ENCODE data around the gene LARP1. TPM values are rescaled to one million over a fixed set of nuclear protein-coding genes. Genes with fewer than 3 reads are reported as not detected.
"Not testable (repeated sequence)": the region's sequence is repeated elsewhere in the genome, so short reads cannot be mapped to it uniquely, and the experiment has no call there.

Gene LARP1
- total RNA-seq, 6 donors from 2014 or later, result 107 to 154 (median 129) TPM

GRCh38 chr5:154831451-154831850, 76.3 kb downstream of the LARP1 start:
- no peak for DNase-seq
- TF ChIP-seq POLR2A (IDR thresholded peaks at IDR 0.05) (no peak), POLR2AphosphoS5 (IDR thresholded peaks at IDR 0.05) (no peak), EP300 (IDR thresholded peaks at IDR 0.05) (no peak)
- TF ChIP-seq, protein P1, sequence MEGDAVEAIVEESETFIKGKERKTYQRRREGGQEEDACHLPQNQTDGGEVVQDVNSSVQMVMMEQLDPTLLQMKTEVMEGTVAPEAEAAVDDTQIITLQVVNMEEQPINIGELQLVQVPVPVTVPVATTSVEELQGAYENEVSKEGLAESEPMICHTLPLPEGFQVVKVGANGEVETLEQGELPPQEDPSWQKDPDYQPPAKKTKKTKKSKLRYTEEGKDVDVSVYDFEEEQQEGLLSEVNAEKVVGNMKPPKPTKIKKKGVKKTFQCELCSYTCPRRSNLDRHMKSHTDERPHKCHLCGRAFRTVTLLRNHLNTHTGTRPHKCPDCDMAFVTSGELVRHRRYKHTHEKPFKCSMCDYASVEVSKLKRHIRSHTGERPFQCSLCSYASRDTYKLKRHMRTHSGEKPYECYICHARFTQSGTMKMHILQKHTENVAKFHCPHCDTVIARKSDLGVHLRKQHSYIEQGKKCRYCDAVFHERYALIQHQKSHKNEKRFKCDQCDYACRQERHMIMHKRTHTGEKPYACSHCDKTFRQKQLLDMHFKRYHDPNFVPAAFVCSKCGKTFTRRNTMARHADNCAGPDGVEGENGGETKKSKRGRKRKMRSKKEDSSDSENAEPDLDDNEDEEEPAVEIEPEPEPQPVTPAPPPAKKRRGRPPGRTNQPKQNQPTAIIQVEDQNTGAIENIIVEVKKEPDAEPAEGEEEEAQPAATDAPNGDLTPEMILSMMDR (IDR thresholded peaks at IDR 0.05), result no peak
- no peak for ATAC-seq (ENCODE audit: low FRiP score in 2 of 2)
- peak overlapping the region in 1 of 4 donors; percentile 11 for H3K27ac ChIP-seq
- 94 to 98% methylated on average over 7 of the region's 7 CpGs for WGBS, 2 donors
- peak overlapping the region in 1 of 4 donors; percentile 7 for H3K4me3 ChIP-seq
- peaks cover 24 to 47% (median 31%) of the 10 kb centered on the region in 4 donors for H3K4me1 ChIP-seq
- no peaks in the 10 kb centered on the region for H3K9me3 ChIP-seq
- peaks cover 5 to 35% (median 8%) of the 10 kb centered on the region in 4 donors for H3K36me3 ChIP-seq
- H3K27me3 ChIP-seq, result no peaks in the 10 kb centered on the region

DNA sequence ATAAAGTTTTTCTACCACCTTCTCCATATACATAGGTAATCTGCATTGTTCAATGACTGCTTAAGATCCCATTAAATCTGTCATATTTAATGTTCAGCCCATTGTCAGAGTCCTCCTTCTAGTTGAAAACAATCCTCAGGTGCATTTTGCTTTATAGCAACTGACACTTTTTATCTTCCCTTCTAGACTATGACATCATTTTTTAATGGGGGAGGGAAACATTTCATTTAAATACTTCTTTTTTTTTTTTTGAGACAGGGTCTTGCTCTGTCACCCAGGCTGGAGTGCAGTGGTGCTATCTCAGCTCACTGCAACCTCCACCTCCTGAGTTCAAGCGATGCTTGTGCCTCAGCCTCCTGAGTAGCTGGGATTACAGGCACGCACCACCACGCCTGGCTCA, 77.6 kb downstream of the LARP1 start:
- DNase-seq; H3K9me3 ChIP-seq; ATAC-seq (ENCODE audit: low FRiP score in 2 of 2); H3K27me3 ChIP-seq: not testable (repeated sequence)
- peaks cover 5 to 37% (median 13%) of the 10 kb centered on the region in 4 donors for H3K36me3 ChIP-seq
- WGBS, 2 donors, result 96 to 98% methylated on average over 3 of the region's 3 CpGs
- H3K4me3 ChIP-seq, result peak overlapping the region in 1 of 4 donors; percentile 35
- peak overlapping the region in 1 of 4 donors; percentile 31 for H3K27ac ChIP-seq
- H3K4me1 ChIP-seq, result peaks cover 24 to 47% (median 31%) of the 10 kb centered on the region in 4 donors

- H3K27ac ChIP-seq, result peak overlapping the region in 2 of 4 donors; percentile 72 to 81
- no peak for ATAC-seq (ENCODE audit: low FRiP score in 2 of 2)
- no peak for DNase-seq
- TF ChIP-seq, protein P1 (IDR thresholded peaks at IDR 0.05), result no peak
- TF ChIP-seq EP300 (IDR thresholded peaks at IDR 0.05), result no peak
- TF ChIP-seq POLR2A (IDR thresholded peaks at IDR 0.05), result no peak
- TF ChIP-seq POLR2AphosphoS5 (IDR thresholded peaks at IDR 0.05), result no peak
- 48 to 61% methylated on average over 1 of the region's 1 CpG for WGBS, 2 donors
- H3K4me3 ChIP-seq, result peak overlapping the region in 3 of 4 donors; percentile 19 to 35 (median 26)
- H3K9me3 ChIP-seq, result no peaks in the 10 kb centered on the region
- H3K27me3 ChIP-seq, result no peaks in the 10 kb centered on the region
- H3K36me3 ChIP-seq, result peaks cover 5 to 40% (median 18%) of the 10 kb centered on the region in 4 donors
- peaks cover 24 to 40% (median 30%) of the 10 kb centered on the region in 4 donors for H3K4me1 ChIP-seq
Observed at GRCh38 chr5:154834053-154834452, 78.9 kb downstream of the LARP1 start.

- peaks cover 14 to 23% (median 18%) of the 10 kb centered on the region in 4 donors for H3K4me1 ChIP-seq
- 66 to 77% methylated on average over 9 of the region's 9 CpGs for WGBS, 2 donors
- ATAC-seq (ENCODE audit: low FRiP score in 2 of 2); H3K4me3 ChIP-seq; DNase-seq; H3K27me3 ChIP-seq; H3K9me3 ChIP-seq: not testable (repeated sequence)
- H3K36me3 ChIP-seq, result peaks cover 2 to 25% (median 13%) of the 10 kb centered on the region in 4 donors
- H3K27ac ChIP-seq, result peak overlapping the region in 3 of 4 donors; percentile 58 to 81 (median 72)
Observed at GRCh38 chr5:154835701-154836052, 80.5 kb downstream of the LARP1 start.

- peaks cover 0 to 20% (median 13%) of the 10 kb centered on the region in 4 donors for H3K36me3 ChIP-seq
- 93 to 95% methylated on average over 6 of the region's 6 CpGs for WGBS, 2 donors
- no peak for TF ChIP-seq POLR2A (IDR thresholded peaks at IDR 0.05)
- TF ChIP-seq EP300 (IDR thresholded peaks at IDR 0.05), result no peak
- TF ChIP-seq, protein P1 (IDR thresholded peaks at IDR 0.05), result no peak
- no peak for TF ChIP-seq POLR2AphosphoS5 (IDR thresholded peaks at IDR 0.05)
- DNase-seq, result no peak
- H3K9me3 ChIP-seq, result no peaks in the 10 kb centered on the region
- H3K27ac ChIP-seq, result peak overlapping the region in 2 of 4 donors; percentile 22 to 72
- peaks cover 18 to 24% (median 19%) of the 10 kb centered on the region in 4 donors for H3K4me1 ChIP-seq
- no peaks in the 10 kb centered on the region for H3K27me3 ChIP-seq
- H3K4me3 ChIP-seq, result no peak overlapping the region
- ATAC-seq (ENCODE audit: low FRiP score in 2 of 2), result no peak
Observed at GRCh38 chr5:154836225-154836624, 81.0 kb downstream of the LARP1 start.

Measured in upper lobe of left lung (tissue), 6 donors.